NCI-H2081 (cell line): Measurements from ENCODE around the gene RAB4A.
"Not testable (repeated sequence)": the region's sequence is repeated elsewhere in the genome, so short reads cannot be mapped to it uniquely, and the experiment has no call there.

Experiments used
- DNase-seq, 2 experiments: peaks; one replicate each; lab custom pipeline; 2025; lab: John Stamatoyannopoulos, UW

The RAB4A gene

DNA sequence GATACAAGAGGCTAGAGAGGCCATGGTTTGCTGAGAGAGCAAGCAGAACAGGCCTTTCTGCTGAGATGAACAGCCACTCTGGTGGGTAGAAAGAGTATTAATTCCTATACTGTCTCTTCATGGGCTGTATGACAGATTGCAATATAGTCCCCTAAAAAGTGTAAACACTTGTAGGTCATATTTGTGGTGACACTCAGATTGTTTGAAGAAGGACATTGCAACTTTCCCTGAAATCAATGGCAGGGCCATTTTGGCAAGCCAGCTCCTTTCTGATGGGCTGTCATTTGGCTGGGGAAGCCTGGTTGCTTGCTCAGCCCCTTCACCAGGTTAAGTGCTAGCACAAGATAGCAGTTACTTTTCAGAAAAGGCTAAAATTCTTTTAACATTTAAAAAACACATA lies 27.5 kb downstream of the RAB4A start:
- DNase-seq: no peak

DNA sequence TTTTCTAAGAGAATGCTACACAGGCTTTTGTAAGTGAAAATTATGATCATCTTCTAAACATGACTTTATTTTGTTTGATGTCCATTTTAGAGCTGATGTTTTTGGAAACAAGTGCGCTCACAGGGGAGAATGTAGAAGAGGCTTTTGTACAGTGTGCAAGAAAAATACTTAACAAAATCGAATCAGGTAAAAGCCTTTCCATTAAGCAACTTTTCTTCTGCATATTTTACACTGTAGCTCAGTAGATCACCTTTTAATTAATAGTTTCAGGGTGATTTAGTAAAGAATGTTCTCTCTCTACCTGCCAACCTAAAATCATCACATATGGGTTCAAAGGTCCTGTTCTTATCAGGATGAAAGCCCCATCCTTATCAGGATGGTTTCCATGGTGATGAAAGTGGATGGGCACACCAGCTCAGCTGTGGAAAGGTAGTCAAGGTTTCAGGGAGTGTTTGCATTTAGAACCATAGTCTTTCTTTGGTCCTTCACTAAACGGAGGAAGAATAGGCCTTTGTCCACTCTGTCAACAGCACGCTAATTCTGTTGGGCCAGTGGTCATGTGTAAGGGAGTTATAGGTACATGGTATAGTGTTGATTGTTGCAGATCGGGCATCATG lies 28.1 kb downstream of the RAB4A start:
- DNase-seq: no peak

DNA sequence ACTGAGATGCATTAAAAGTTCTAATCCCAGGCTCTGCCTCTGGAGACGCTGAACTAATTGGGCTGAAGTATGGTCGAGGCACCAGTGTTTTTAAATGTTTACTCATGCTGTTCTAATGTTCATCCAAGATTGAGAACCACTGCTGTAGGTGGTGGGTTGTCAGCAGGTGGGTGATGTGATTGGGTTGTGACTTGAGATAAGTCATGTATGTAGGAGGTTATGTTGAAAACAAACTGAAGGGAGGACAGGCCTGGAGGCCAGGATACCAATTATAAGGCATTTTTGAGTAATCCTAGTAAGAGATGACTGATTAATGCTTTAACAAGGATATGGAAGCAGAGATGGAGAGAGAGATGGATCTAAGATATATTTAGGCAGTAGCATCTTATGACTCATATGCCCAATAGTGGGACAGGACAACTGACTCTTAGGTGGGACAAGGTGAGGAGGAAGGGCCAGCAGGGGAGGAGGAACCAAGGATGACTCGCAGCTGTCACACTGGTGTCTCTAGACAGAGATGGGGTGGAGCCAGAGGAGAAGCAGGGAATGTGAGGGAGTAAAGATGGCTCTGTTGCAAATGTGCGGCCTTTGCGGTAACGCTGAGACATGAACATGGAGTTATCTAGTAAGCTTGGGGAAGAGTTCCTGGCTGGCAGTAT lies 29.3 kb downstream of the RAB4A start:
- no peak for DNase-seq

DNA sequence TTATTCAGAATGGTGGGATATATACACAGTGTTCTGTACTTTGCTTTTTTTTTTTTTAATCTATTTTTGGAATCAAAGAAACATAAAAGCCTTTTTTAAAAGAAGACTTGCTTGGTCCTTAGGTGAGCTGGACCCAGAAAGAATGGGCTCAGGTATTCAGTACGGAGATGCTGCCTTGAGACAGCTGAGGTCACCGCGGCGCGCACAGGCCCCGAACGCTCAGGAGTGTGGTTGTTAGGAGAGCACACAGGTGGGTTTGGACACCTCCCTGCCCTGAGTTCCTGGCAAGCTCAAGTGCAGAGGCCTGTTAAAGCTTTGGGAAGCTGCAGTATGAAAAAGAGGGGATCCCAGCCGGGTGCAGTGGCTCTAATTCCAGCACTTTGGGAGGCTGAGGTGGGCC lies 31.8 kb downstream of the RAB4A start:
- DNase-seq: no peak

DNA sequence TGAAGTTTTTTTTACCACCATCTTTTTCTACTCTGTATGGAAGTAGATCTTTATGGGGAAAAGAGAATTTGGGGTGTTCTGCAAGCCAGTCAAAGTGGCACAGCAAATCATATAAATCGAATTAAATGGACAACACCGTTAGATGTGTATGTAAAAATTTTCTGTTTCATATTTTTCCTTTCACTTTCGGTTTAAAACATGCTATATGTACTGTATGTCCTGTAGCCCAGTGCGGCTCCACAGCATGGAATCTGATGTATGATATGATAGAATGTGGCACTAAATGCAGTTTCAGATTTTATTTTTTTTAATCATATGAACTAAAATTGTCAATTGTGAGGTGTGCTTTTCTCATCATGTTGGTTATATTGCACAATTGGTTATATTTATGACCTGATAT lies 32.9 kb downstream of the RAB4A start:
- DNase-seq: no peak

DNA sequence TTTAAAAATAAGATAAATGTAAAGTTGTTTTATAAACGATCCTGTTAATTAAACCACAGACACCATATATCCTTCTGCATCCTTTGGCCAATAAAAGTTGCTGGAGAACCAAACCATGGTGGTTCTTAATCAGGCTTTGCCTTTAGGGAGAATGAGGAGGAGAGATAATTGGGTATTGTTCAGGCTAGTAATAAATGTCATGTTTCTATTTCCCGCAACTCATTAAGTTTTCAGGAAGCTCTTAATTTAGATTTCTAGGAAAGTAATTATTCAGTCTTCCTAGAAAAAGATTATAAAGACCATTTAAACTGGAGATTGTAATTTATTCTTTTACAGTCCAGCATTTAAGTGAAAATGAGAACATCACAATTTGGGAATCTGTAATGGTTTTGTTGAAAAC lies 34.5 kb downstream of the RAB4A start:
- no peak for DNase-seq

DNA sequence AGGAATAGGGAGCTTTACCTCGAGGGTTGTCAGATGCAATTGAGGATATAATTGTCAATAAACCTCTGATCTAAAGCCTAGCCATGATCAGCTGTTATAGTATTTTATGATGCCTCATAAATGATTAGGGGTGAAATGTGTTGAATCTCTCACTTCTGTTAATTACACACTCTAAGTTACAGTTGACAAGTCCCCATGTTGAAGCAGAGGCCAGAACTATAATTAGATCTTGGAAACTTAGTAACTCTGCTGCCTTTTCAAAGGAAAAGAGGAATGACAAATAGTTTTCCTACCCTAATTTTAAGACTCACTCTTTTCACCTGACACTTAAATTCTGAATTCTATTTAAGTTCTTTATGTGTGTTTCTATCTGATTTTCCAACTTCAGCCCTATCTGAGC lies 38.2 kb downstream of the RAB4A start:
- no peak for DNase-seq

DNA sequence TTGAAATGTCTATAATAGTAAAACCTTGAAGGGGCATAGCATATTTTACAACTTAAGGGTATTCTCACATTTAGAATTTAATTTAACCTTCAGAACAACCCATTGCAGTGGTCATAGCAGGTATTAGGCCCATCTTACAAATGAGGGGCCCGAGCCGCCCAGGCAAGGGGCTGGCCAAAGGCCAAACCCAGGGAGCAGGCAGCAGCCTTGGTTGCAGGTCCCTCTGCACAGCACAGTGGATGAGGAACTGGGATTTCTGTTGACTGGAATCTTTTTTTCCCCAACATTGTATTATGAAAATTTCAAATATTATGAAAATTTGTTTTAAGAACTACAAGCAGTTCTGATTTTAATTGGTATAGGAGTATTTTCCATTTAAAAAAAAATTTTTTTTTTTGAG lies 38.8 kb downstream of the RAB4A start:
- DNase-seq: no peak

DNA sequence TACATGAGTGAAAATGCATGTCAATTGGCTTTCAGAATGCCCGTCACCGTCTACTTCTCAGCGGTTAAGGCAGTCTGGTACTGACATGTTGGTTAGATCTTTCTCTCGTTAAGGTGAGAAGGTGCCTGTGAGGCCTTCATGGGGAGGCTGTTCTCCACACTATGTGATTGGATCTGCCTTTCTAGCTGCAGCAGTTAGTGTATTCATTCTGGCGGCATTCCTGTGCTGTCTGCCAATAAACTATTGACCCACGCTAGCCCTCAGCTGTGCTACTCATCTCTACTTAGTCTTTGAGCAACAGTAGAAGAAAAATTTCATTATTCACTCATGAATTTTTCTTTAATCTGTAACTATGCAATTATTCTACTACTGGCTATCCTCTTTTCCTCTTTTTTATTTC lies 39.9 kb downstream of the RAB4A start:
- DNase-seq: no peak

DNA sequence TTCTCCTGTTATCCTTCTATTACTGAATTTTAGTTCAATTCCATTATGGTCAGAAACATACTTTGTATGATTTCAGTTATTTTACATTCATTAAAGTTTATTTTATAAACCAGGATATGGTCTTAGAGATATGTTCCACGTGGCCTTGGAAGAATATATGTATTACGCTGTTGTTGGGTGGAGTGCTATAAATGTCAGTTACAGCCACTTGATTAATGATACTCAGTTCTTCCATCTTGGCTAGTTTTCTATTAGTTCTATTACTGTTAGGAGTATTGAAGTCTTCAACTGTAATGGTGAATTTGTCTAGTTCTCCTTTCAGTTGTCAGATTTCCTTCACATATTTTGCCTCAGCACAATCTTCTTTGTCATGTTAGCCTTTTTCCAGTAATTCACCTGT lies 45.3 kb downstream of the RAB4A start:
- DNase-seq: no peak

DNA sequence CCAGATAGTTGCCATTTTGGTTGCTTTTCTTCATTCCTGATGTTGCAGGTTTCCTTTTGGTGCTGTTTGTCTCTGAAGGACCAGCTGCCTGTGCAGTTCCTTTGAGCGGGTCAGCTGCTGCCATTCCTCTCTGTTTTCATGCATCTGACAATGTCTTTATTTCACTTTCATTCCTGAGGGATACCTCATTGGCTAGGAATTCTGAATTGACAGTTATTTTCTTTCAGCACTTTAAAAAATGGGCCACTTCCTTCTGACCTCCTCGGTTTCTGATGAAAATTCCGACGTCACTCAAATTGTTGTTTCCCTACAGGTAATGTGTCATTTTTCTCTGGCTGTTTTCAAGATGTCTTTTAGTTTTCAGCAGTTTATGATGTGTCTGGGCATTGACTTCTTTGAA lies 47.1 kb downstream of the RAB4A start:
- DNase-seq: no peak

DNA sequence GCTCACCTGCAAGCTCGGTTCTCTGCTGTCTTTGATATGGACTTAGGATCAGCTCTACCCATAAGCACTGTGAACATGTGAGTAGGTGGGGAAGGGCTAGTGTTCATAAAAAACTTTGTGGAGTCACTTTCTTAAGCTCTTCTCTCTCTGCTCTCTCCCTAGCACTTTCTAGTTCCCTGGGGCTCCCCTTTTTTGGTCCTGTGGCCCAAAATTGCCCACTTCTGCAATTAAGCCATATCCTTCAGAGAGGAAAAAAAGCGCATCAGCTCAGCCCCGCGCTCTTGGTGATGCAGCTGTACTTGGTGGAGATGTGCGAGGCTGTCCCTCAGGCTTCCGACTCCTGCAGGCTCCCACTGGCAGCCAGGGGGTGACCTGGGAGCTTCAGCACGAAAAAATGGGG lies 48.6 kb downstream of the RAB4A start:
- DNase-seq: no peak

DNA sequence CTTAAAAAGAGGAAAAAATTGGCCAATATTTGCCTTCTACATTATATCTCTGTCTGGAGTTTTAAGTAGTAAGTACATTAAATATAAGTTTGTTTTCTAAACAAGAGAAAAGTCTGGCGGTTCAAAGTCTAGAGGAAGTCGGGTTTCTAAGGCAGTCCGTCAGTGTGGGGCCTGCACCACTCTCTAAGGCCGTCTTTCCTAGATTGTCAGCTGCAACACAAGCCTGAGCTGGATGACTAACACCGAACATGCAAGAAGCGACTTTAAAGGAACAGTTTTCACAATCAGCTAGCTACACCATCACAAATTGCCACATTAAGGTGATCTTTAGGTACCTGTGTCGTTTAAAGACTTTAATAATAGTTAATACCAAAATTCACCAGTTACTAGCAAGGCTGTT lies 52.3 kb downstream of the RAB4A start:
- no peak for DNase-seq

DNA sequence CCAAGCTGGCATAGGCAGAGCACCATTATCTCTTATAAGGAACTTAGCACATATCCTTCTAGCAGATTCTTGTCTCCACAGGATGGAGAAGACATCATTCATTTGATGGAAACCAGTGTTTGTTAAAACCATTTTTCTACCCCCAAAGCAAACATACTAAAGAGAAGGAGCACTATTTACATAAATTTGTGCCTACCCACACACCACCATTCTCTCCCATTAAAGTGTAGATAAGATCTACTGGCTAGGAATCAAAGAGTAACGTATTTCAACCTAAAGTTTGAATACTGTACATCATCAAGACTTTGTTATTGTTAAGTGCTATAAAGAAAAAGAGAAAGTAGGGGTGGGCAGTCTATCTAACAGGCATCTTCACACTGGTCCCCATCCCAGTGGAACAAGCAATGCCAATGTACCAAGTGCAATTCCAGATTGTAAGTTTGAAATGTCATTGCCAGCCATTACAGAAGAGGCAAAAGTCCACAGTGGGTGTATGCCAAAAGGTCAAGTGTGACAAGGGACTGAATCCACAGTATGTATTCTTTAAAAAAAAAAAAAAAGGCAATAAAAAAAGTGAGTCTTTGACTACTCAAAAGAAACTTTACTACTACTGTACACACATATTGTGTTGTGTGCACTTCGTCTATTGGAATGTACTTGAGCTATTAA lies 53.1 kb downstream of the RAB4A start:
- DNase-seq: no peak

DNA sequence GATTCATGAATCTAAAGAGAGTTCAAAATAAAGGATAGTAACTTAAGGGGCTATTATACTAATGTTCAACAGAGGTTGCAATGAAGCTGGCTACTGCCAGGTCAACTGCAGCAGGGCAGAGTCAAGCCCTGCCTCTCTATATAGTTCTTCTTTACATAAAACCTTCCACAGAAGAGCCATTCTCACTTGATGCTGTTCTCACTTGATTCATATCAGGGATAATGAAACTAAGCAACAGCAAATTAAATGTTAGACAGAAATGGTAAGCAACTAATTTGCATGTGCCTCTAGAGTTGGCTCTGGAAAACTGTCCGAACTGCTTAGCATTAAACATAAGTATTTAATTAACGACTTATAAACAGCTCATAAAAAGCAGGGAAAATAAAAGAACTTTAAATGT lies 54.5 kb downstream of the RAB4A start:
- no peak for DNase-seq

DNA sequence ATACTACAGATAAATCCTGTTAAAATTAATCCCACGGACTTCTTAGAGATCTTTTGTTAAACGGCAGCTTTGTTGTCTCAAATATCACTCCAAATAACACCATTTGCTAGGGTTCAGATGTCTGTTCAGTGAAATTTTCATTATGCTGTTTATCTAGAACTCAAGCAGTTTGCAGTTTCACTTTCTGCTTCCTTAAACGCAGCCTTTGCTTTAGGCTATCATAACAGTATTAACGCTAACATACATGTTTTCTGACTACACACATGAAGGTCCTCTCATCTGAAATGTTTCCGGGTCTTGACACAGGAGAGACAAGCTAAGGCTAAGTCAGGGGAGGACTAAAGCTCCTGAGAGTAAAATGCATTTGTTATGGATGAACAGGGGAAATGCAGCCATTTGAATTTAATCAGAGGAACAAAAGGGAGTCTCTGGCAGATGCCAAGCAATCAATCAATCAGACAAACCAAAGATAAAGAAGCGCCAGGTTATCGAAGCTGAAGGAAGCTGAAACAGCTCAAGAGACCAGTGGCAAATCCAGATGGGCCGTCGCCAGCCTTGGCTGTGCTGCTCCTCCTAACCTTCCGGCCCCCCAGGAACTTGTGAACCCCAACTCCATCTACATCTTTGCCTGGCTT lies 55.1 kb downstream of the RAB4A start:
- no peak for DNase-seq

DNA sequence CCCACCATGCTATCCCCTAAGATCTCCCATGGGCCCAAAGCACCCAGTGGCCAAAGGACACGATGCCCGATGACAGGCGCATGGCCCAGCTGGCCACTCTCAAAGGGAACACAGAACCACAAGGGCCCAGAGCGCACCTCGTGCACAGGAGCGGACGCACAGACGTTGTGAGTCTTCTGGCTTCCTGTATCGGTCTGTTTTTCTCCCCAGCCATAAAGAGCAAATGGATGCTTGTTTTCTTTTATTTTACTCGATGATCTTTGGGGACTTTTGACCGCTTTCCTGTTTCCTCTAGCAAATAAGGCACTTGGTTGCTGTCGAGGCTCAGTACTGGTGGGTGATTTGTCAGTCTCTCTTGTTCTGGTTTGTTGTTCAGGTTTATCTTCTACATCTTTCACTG lies 55.7 kb downstream of the RAB4A start:
- no peak for DNase-seq

DNA sequence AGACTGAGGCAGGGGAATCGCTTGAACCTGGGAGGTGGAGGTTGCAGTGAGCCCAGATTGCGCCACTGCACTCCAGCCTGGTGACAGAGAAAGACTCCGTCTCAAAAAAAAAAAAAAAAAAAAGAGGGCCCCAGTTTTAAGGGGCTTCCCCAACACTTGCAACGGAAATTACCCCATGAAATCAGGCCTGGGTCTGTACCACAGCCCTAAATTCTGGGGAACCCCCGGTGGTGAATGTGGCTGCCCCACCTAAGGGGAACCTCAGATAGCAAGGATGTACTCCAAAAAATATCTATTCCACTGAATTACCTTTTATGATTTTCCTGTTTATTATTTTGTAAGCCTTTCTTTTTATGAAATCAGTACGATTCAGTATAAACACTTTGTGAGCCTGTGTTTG lies 56.9 kb downstream of the RAB4A start:
- not testable (repeated sequence) for DNase-seq

DNA sequence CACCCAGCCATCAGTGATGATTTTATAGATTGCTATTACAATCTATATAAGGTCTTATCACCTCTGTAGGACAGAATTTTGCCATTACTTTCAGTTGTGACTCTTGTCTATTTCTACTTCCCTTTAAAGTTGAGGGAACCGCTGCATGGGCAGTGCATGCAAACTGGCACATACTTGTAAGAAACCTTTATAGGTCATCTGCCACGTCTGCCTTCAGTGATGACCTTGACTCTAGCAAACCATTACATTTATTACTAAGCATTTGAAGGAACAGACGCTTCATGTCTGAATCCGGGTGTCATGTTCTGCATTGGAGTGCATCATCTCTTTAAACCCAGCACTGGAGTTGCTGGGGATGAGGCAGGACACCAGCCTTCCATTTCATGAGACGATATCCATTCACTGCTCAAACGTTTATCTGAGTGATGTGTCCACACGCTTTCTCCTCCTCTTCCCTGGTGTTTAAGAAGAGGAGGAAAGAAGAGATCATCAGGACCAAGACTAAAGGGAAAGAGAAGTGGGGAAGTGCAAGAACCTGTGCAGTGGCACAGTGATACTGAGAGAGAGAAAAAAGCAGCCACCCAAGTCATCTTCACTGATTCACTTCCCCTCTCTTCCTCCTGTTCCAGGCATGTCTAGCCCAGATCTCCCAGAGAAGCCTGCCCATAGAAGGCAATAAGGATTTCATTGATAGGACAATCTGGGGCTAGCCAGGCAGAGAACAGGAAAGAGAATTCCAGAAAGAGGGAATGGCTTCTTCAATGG lies 57.9 kb downstream of the RAB4A start:
- no peak for DNase-seq

DNA sequence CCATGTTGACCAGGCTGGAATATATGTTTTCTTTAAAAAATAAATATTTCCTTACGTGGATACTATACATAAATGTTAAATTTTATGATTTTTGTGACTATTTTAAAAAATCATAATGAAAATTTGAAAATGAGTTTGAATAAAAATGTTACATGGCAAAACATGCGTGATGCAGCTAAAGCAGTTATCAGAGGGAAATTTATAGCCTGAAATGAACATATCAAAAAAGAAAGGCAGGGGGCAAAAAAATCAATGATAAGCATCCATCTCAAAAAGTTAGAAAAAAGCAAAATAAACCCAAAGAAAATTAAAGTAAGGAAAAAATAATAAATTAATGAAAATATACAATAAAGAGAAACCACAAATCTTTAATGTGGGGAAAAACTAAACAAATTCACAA lies 63.4 kb downstream of the RAB4A start:
- no peak for DNase-seq

DNA sequence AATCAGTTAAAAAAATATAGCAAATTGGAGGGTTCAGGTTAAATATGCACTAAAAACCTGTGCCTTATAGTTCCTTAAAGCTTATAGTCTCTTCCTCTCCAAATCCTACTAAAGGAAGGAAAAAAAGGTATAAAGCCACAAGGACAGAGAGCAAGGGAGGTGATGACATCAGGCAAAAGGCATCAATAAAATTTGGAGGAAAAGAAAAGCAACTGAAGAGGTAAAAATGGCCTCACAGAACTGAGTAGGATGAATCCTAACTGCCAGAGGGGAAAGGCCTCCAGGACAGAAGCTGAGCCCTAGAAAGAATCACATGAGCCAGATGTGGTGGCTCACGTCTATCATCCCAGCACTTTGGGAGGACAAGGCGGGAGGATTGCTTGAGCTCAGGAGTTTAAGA lies 63.8 kb downstream of the RAB4A start:
- DNase-seq: no peak

DNA sequence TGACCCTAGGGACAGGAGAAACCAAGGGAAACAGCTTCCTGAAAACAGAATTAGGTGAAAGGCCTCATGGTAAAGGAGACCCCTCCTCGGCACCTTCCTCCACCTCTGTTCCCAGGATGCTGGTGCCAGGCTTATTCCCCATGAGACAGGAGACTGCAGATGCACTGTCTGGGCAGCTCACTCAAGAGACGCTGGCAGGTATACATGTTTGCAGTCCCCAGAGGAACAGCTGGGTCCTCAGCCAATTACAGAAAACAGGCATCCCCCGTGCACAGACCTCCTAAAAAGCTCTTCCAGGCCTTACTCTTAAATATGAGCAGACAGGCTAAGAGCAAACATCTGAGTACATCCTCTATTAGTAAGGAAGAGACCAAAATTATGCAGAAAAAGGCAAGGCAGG lies 65.4 kb downstream of the RAB4A start:
- DNase-seq: peak; percentile 18 to 60

DNA sequence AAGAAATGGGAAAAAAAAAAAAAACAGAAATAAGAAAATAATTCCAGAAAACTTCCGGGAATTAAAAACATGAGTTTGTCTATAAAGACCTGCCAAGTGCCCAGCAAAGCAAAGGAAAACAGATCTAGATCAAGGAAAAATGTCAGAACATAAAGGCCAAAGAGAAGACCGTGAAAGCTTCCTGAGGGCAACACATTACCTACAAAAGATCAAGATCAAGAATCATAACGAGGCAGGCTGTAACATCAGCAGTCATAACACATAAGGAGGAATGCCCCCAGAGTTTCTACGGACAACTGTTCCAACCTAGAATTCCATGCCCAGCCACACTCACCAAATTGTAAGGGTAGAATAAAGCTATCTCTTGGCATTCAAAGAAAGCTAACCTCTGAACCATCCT lies 68.2 kb downstream of the RAB4A start:
- no peak for DNase-seq
